GM12878 (cell line): ENCODE data around the gene SLC25A33. TPM values are rescaled to one million over a fixed set of nuclear protein-coding genes. Genes with fewer than 3 reads are reported as not detected.

Source experiments
- ASH2L ChIP-seq: fragments of 300-600, 200-600 bp; sonication (generic); IDR thresholded peaks from 2 replicates; pipeline ENCODE4 v1.6.1; 2017; ENCODE audit warnings: low read depth, mild to moderate bottlenecking, borderline replicate concordance
- HDGF ChIP-seq: fragments of 450-650 bp; IDR thresholded peaks from 2 replicates; pipeline ENCODE4 v1.6.1; 2016; ENCODE audit warnings: antibody characterized with exemption
- IRF3 ChIP-seq: fragments of 450-650 bp; IDR thresholded peaks from 2 replicates; pipeline ENCODE4 v1.6.1; 2014; ENCODE audit warnings: mild to moderate bottlenecking
- JUND ChIP-seq: IDR thresholded peaks from 2 replicates; pipeline ENCODE4 v1.6.1; 2012; ENCODE audit warnings: low read depth, mild to moderate bottlenecking, low read length, improper control_type of control experiment, moderate library complexity
- NFIC ChIP-seq: IDR thresholded peaks from 2 replicates; pipeline ENCODE4 v1.6.1; 2012; ENCODE audit warnings: low read depth, mild to moderate bottlenecking, inconsistent platforms, low read length, moderate library complexity
- NR2C1 ChIP-seq: fragments of 450-650 bp; IDR thresholded peaks from 2 replicates; pipeline ENCODE4 v1.6.1; 2017; ENCODE audit warnings: antibody characterized with exemption, mild to moderate bottlenecking, moderate library complexity
- PRDM15 ChIP-seq: fragments of 450-650 bp; formaldehyde crosslinking; IDR thresholded peaks from 2 replicates; pipeline ENCODE4 v1.4.0; 2020; ENCODE audit warnings: mild to moderate bottlenecking, moderate library complexity
- RELA ChIP-seq: fragments of 450-650 bp; IDR thresholded peaks from 2 replicates; pipeline ENCODE4 v1.8.0; 2014; ENCODE audit warnings: borderline replicate concordance; ENCODE audit not compliant: partially characterized antibody
- SMAD1 ChIP-seq: fragments of 450-650 bp; IDR thresholded peaks from 2 replicates; pipeline ENCODE4 v1.6.1; 2018; ENCODE audit warnings: mild to moderate bottlenecking, low read depth; ENCODE audit not compliant: partially characterized antibody
- SREBF1 ChIP-seq: IDR thresholded peaks from 2 replicates; pipeline ENCODE4 v1.6.1; 2012; ENCODE audit warnings: mild to moderate bottlenecking, low read length
- SUZ12 ChIP-seq: fragments of 200-600 bp; sonication (generic); IDR thresholded peaks from one replicate; pipeline ENCODE4 v1.6.1; 2018; ENCODE audit warnings: antibody characterized with exemption, mild to moderate bottlenecking; ENCODE audit not compliant: unreplicated experiment
- TCF12 ChIP-seq: IDR thresholded peaks from 2 replicates; pipeline ENCODE4 v1.6.1; 2011; ENCODE audit warnings: low read depth, mild to moderate bottlenecking, low read length
- WRNIP1 ChIP-seq: IDR thresholded peaks from 2 replicates; pipeline ENCODE4 v1.6.1; 2011; ENCODE audit warnings: low read depth, low read length, improper control_type of control experiment, borderline replicate concordance
- ZBTB4 ChIP-seq: fragments of 450-650 bp; formaldehyde crosslinking; IDR thresholded peaks from 2 replicates; pipeline ENCODE4 v1.4.0; 2022; ENCODE audit warnings: mild to moderate bottlenecking, moderate library complexity
- ZBTB40 ChIP-seq: fragments of 450-650 bp; IDR thresholded peaks from 2 replicates; pipeline ENCODE4 v1.6.1; 2016; ENCODE audit warnings: mild to moderate bottlenecking, moderate library complexity, borderline replicate concordance
- ZNF217 ChIP-seq: fragments of 450-650 bp; IDR thresholded peaks from 2 replicates; pipeline ENCODE4 v1.6.1; 2017; ENCODE audit warnings: antibody characterized with exemption, mild to moderate bottlenecking
- ZNF24 ChIP-seq: fragments of 450-650 bp; IDR thresholded peaks from 2 replicates; pipeline ENCODE4 v1.6.1; 2017; ENCODE audit warnings: antibody characterized with exemption, mild to moderate bottlenecking
- polyA plus RNA-seq, 11 experiments: library from polyadenylated mRNA; depleted of rRNA in 4 of 11; unstranded in 6 of 11; stranded (reverse) in 5 of 11; fragments of >200 nt; fragmentation: Nextera tagmentation in 4 of 11; fragmentation: Illumina TruSeq in 1 of 11; extraction: Ambion mirVana in 4 of 11; extraction: Trizol in 1 of 11; gene quantifications; 1 replicate in 1 of 11; 2 replicates in 10 of 11; pipeline versions ENCODE4 v1.2.1 to v1.2.3, GENCODE V29; 2011 to 2016; ENCODE audit warnings: inconsistent platforms in 2 of 11, missing spikeins in 2 of 11, low read depth in 1 of 11
- total RNA-seq, 4 experiments: library from RNA; depleted of rRNA in 3 of 4; stranded (reverse); fragments of >200 nt in 3 of 4; fragmentation: Illumina TruSeq in 1 of 4; extraction: Trizol in 1 of 4; gene quantifications; 2 replicates each; pipeline versions ENCODE4 v1.2.1 to v1.2.3, GENCODE V29; 2013 to 2021

SLC25A33 gene
- total and polyA plus RNA-seq, 10 of the 15 experiments (the other 5 are each of a cell fraction or from before 2014, with no cell fraction given), result 1.7 to 11.2 (median 8.4) TPM

- TF ChIP-seq JUND (no peak), HDGF (no peak), ASH2L (no peak), SREBF1 (no peak), NFIC (no peak), ZNF24 (no peak), RELA (no peak), WRNIP1 (no peak), NR2C1 (no peak), ZNF217 (no peak), PRDM15 (CRISPR knock-in tag) (no peak), SUZ12 (no peak), ZBTB40 (no peak), TCF12 (no peak), ZBTB4 (CRISPR knock-in tag) (no peak), IRF3 (no peak), SMAD1 (no peak)
Observed at GRCh38 chr1:9615316-9616063, 76.2 kb downstream of the SLC25A33 start (continued).
